SU-DHL-6 (cell line): ENCODE data around the gene KIAA1958.

Source experiments
- EZH2phosphoT487 ChIP-seq: fragments of 200-600 bp; sonication (generic), shearing (Covaris generic); conservative IDR thresholded peaks from 2 replicates; pipeline ENCODE4 v1.6.1; 2018; ENCODE audit warnings: mild to moderate bottlenecking, antibody characterized with exemption, low read length, moderate library complexity, mixed read lengths
- TF ChIP-seq, protein P1 (sequence below): fragments of 200-600 bp; sonication (generic); IDR thresholded peaks from one replicate; pipeline ENCODE4 v1.5.1; 2017; ENCODE audit warnings: antibody characterized with exemption, mild to moderate bottlenecking, low read length, moderate library complexity; ENCODE audit not compliant: insufficient read depth, poor library complexity, severe bottlenecking

DNA sequence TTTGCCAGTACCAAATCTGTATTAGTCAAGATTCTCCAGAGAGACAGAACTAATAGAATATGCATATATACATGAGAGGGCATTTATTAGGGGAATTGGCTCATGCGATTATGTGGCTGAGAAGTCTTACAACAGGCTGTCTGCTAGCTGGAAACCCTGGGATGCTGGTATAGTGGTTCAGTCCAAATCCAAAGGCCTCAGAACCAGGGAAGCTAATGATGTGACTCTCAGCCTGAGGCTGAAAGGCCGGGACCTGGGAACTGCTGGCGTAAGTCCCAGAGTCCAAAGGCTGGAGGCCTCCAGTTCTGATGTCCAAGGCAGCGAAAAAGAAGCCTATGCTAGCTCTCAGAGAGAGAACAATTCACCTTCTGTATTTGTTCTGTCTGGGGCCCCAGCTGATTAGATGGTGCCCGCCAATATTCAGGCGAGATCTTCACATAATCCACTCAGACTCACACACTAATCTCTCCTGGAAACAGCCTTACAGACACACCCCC is 84.1 kb downstream of the KIAA1958 start:
- TF ChIP-seq, protein P1, sequence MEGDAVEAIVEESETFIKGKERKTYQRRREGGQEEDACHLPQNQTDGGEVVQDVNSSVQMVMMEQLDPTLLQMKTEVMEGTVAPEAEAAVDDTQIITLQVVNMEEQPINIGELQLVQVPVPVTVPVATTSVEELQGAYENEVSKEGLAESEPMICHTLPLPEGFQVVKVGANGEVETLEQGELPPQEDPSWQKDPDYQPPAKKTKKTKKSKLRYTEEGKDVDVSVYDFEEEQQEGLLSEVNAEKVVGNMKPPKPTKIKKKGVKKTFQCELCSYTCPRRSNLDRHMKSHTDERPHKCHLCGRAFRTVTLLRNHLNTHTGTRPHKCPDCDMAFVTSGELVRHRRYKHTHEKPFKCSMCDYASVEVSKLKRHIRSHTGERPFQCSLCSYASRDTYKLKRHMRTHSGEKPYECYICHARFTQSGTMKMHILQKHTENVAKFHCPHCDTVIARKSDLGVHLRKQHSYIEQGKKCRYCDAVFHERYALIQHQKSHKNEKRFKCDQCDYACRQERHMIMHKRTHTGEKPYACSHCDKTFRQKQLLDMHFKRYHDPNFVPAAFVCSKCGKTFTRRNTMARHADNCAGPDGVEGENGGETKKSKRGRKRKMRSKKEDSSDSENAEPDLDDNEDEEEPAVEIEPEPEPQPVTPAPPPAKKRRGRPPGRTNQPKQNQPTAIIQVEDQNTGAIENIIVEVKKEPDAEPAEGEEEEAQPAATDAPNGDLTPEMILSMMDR, result no peak
- no peak for TF ChIP-seq EZH2phosphoT487
